Esophagus squamous epithelium (tissue), 5 donors: Measurements from ENCODE around the gene ADARB2. TPM values are rescaled to one million over a fixed set of nuclear protein-coding genes. Genes with fewer than 3 reads are reported as not detected.

Experiments used
- DNase-seq: peaks from one replicate; lab custom pipeline; 2025; lab: John Stamatoyannopoulos, UW
- H3K27ac ChIP-seq, 4 donors: fragments of 200-600 bp; sonication (generic); one replicate each; pipeline ENCODE4 v1.5.1; 2016 to 2019; ENCODE audit warnings: mild to moderate bottlenecking in 1 of 4
- H3K27me3 ChIP-seq, 4 donors: fragments of 200-600 bp; sonication (generic); 1 replicate in 3 of 4; 2 replicates in 1 of 4; pipeline versions ENCODE4 v1.5.1 to v1.6.0; 2017 to 2021; ENCODE audit warnings: antibody characterized with exemption in 1 of 4
- H3K36me3 ChIP-seq, 3 donors: fragments of 200-600 bp; sonication (generic); one replicate each; pipeline ENCODE4 v1.5.1; 2016 to 2019
- H3K4me1 ChIP-seq, 3 donors: fragments of 200-600 bp; sonication (generic); one replicate each; pipeline ENCODE4 v1.5.1; 2017 to 2019
- H3K4me3 ChIP-seq, 4 donors: fragments of 200-600 bp; sonication (generic); 1 replicate in 3 of 4; 2 replicates in 1 of 4; pipeline ENCODE4 v1.5.1; 2016 to 2019; ENCODE audit warnings: mild to moderate bottlenecking in 2 of 4, moderate library complexity in 1 of 4
- H3K9me3 ChIP-seq, 3 donors: fragments of 200-600 bp; sonication (generic); one replicate each; pipeline ENCODE4 v1.5.1; 2016 to 2019
- CTCF ChIP-seq, 6 experiments: fragments of 450-650 bp in 4 of 6; fragments of 200-600 bp in 2 of 6; sonication (generic) in 2 of 6; IDR thresholded peaks; one replicate each; pipeline ENCODE4 v1.5.1; 2016 to 2019; ENCODE audit warnings: antibody characterized with exemption in 6 of 6, mild to moderate bottlenecking in 4 of 6, moderate library complexity in 4 of 6
- POLR2A ChIP-seq, 4 donors: fragments of 450-650 bp; IDR thresholded peaks; one replicate each; pipeline ENCODE4 v1.6.1; 2017; ENCODE audit warnings: antibody characterized with exemption in 4 of 4, mild to moderate bottlenecking in 4 of 4, moderate library complexity in 3 of 4
- WGBS, 2 donors: methylation state at CpG; one replicate each; pipeline ENCODE4 v1.1.5; 2018; 5-methylcytosine and 5-hydroxymethylcytosine counted together
- intact Hi-C: fragments of 100-400 bp; cut with DNase I; formaldehyde crosslinking; loops from one replicate; pipeline ENCODE4 v1.15.0; 2022
- total RNA-seq, 4 donors: library from RNA; depleted of rRNA; stranded (reverse); fragments of >200 nt; gene quantifications; one replicate each; pipeline ENCODE4 v1.1.0, GENCODE V29; 2016
- donor health status: DM: yes; HTN: yes; CAD: no.

The ADARB2 gene
- total RNA-seq, 4 donors from 2014 or later: 0.21 to 3.5 (median 1.5) TPM

DNA sequence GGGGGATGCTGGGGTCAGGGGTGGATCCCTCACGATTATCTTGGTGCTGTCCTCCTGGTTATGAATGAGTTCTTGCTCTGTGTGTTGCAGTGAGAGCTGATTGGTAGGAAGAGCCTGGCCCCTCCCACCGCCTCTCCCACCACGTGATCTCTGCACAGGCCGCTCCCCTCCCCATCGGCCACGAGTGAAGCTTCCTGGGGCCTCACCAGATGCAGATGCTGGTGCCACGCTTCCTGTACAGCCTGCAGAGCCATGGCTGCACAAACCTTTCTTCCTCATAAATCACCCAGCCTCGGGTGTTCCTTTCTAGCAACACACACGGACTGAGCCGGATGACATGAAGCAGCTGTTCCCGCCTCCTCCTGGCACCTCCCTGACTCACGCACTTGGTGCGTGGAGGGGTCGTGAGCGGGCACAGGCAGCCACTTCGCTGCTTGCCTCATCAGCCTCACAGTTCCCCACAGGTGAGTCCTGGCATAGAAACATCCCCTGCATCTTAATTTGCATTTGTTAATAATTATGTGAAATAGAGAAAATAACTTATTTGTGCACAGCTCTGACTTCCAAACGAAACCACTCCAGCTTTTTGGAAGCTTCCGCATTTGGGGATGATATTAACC is 210.8 kb downstream of the ADARB2 start:
- TF ChIP-seq CTCF (IDR thresholded peaks at IDR 0.05) (no peak), POLR2A (IDR thresholded peaks at IDR 0.05) (no peak)
- Histone ChIP-seq H3K9me3 (no peaks in the 10 kb centered on the region), H3K36me3 (no peaks in the 10 kb centered on the region), H3K27ac (no peak overlapping the region), H3K27me3 (peaks cover 0 to 10% (median 0%) of the 10 kb centered on the region in 4 donors), H3K4me1 (no peaks in the 10 kb centered on the region), H3K4me3 (peak overlapping the region in 3 of 4 donors; percentile 5 to 48 (median 24))
- no peak for DNase-seq
- intact Hi-C loops: no loop called here
- WGBS, 2 donors: 24 to 56% methylated on average over 4 to 17 of the region's 18 CpGs

- Histone ChIP-seq H3K4me3 (no peak overlapping the region), H3K36me3 (no peaks in the 10 kb centered on the region), H3K9me3 (no peaks in the 10 kb centered on the region), H3K4me1 (no peaks in the 10 kb centered on the region), H3K27me3 (peaks cover 0 to 10% (median 0%) of the 10 kb centered on the region in 4 donors), H3K27ac (no peak overlapping the region)
- TF ChIP-seq POLR2A (IDR thresholded peaks at IDR 0.05) (no peak), CTCF (IDR thresholded peaks at IDR 0.05) (no peak)
- 92 to 95% methylated on average over 30 to 31 of the region's 32 CpGs for WGBS, 2 donors
- DNase-seq: no peak
- intact Hi-C loops: no loop called here
Observed at GRCh38 chr10:1525354-1526162, 211.8 kb downstream of the ADARB2 start.

- no peaks in the 10 kb centered on the region for H3K4me1 ChIP-seq
- H3K27ac ChIP-seq: no peak overlapping the region
- no peaks in the 10 kb centered on the region for H3K36me3 ChIP-seq
- intact Hi-C loops: no loop called here
- H3K4me3 ChIP-seq: no peak overlapping the region
- DNase-seq: no peak
- TF ChIP-seq CTCF (IDR thresholded peaks at IDR 0.05) (no peak), POLR2A (IDR thresholded peaks at IDR 0.05) (no peak)
- H3K27me3 ChIP-seq: peaks cover 0 to 4% (median 0%) of the 10 kb centered on the region in 4 donors
- 81% methylated on average over 7 of the region's 7 CpGs for WGBS, 2 donors
- H3K9me3 ChIP-seq: no peaks in the 10 kb centered on the region
Observed at GRCh38 chr10:1524540-1524939, 212.8 kb downstream of the ADARB2 start.

DNA sequence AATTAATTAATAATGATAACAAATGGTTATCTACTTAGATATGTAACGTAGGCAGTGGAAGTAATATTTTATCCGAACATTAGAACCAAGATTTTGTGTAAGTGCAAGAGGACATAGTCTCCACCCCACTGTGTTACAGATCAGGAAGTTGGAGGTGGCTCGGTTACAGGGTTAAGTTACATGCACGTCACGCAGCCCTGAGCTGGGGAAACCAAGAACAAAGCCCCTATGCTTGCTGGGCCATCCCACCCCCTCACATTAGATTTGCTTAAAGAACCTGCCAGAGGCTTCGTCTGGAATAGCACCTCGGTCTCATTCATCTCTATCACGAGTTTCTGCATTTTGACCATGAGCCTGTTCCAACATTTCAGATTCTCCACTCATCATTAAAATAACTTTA is 214.1 kb downstream of the ADARB2 start:
- no peak for DNase-seq
- no peak for TF ChIP-seq CTCF (IDR thresholded peaks at IDR 0.05)
- no peak for TF ChIP-seq POLR2A (IDR thresholded peaks at IDR 0.05)
- no peaks in the 10 kb centered on the region for H3K4me1 ChIP-seq
- H3K9me3 ChIP-seq: no peaks in the 10 kb centered on the region
- no peaks in the 10 kb centered on the region for H3K27me3 ChIP-seq
- intact Hi-C loops: no loop called here
- H3K36me3 ChIP-seq: no peaks in the 10 kb centered on the region
- no peak overlapping the region for H3K27ac ChIP-seq
- no peak overlapping the region for H3K4me3 ChIP-seq
- WGBS, 2 donors: 68 to 72% methylated on average over 8 of the region's 8 CpGs

GRCh38 chr10:1522237-1522636 is 215.1 kb downstream of the ADARB2 start:
- no peak overlapping the region for H3K27ac ChIP-seq
- WGBS, 2 donors: 76 to 85% methylated on average over 4 of the region's 4 CpGs
- TF ChIP-seq CTCF (IDR thresholded peaks at IDR 0.05) (no peak), POLR2A (IDR thresholded peaks at IDR 0.05) (no peak)
- H3K36me3 ChIP-seq: no peaks in the 10 kb centered on the region
- H3K27me3 ChIP-seq: no peaks in the 10 kb centered on the region
- no peaks in the 10 kb centered on the region for H3K4me1 ChIP-seq
- no peak for DNase-seq
- intact Hi-C loops: no loop called here
- H3K4me3 ChIP-seq: no peak overlapping the region
- no peaks in the 10 kb centered on the region for H3K9me3 ChIP-seq
